Stimulated activated naive CD4-positive, alpha-beta T cell treated with Interleukin-2 at 50 U/mL for 16 hours (primary cell): ENCODE measurements around the gene ZFYVE28.

Experiments
- DNase-seq: peaks from one replicate; lab custom pipeline; 2025; lab: John Stamatoyannopoulos, UW

The ZFYVE28 gene

DNA sequence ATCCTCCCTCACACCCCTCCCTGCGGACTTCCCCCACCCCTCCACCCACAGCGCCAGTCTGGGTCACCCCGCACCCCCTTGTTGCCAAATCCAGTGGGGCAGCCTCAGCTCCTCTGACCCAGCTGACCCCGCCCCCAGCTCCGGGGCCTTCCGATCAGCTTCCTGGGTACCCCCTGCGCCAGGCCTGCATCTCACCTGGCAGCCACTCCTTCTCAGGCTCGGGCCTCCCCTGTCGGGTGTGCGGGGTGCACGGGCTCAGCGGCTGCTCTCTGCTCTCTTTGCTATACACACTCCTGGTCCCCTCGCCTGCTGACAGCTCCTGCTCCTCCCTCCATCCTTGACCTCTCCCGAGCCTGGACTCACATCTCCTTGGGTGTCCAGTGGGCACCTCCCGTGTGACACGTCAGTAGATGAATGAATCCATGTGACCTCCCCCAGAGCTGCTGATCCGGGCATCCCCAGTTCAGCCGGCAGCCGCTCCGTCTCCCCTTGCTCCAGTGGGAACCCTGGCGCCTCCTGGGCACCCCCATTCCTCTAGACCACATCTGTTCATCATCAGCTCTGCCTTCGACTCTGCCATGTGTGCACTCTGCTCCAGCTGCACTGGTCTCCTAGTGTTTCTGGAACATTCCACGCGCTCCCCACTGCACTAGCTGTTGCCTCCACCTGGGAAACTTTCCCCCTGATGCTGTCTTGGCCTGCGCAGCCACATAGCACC, 10.2 kb upstream of the ZFYVE28 start:
- no peak for DNase-seq

DNA sequence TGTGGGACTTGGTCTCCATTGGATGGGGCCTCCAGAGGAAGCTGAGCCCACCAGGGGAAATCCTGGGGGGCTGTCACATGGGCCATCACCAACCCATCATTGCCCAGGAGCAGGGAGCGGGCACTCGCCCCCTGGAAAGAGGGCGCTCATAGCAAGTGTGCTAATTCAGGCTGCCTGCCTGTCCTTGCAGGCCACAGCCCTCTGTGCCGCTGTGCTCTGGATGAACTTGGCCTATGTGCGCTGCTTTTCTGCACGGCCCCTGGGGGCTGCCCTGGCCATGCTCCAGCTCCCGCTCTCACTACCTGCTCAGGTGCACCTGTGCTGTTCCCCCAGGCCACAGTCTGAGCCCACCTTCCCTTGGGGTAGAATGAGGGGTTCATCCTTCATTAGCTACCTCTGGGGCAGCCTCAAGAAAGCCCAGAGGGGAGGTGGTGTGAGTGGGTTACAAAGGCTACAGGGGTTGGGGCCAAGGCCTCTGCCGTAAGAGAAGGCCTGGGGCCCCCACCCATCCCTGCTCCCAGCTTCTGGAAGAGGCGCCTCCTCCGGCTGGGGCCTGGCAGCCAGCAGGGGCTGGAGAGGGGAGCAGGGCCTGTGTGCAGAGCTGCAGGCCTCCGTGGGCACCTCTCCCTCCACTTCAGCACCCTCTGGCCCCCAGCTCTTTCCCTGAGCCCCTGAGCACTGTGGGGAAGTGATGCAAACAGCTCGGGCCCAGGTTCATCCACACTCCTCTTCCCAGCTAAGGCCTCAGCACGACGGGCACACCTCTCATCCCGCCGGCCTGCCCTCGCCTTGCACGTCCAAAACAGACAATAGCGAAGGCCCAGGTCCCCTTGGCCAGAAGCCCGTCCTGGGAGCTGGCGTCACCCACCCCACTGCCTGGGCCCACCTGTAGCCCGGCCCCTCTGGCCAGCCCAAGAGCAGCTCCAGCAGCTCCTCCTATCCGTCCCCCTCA, 9.2 kb upstream of the ZFYVE28 start:
- DNase-seq = no peak

DNA sequence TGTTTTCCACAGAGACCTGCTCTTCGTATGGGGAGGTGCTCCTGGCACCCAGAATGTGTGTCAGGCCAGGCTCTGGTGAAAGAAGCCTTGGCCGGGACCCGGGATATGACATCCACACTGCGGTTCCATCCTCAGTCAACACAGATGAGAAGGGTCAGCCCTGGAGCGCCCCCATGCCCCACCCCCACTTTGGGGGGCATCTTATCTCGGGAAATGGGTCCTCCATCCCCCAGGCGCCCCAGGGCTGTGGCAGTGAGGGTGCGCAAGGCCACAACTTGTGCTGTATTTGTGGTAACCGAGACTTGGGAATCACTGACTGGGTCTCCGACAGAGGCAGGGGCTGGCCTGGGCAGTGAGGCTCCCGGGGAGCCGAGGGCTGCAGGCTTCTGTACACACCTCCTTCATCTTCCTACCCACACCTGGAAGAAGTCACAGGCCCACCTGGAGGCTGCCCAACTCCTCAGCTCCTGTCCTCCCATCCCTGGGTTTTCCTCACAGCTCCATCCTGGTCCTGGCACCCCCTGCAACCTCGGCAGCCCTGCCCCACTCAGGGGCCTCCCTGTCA, 8.3 kb upstream of the ZFYVE28 start:
- no peak for DNase-seq

DNA sequence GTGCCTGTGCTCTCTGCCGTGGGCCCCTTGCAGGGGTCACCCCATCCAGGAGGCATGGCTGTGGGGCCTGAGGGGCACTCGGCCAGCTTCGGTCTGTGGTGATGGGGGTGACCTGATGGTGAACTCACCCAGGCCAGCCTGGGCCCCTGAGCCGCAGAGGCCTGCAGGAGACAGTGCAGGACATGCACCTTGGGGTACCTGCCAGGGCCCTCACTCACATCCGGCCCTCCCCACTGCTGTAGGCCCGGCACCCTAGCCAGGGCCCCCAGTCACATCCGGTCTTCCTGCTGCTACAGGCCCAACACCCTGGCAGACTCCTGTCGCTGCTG, 7.6 kb upstream of the ZFYVE28 start:
- DNase-seq = no peak

DNA sequence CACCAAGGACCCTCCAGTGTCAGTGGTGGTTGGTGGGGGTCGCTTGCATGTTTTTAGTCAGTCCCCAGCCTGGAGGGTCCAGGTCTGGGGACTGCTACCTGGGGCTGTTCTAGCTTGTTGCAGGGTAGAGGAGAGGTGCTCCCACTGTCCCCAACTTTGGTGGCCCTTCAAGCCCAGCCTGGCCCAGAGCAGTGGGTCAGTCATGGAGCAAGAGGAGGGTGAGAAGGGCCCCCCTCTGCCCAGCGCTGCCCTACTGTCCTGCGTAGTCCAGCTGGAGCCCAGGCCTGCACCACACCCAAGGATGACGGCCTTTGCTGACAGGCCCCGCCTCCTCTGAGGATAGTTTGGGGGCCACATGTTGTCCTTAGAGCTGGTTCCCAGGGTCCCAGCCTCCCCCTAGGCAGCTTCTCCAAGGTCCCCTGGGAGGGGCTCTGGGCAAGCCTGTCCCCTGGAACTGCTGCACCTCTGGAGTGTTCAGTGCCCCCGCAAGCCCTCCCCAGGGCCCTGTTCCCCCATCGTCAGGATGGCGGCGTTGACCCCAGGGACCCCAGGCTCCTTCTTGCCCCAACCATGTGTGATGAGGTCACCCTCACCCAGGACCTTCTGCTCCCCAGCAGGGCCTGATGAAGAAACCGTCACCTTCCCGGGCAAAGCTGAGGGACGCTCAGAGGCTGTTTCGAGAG, 7.1 kb upstream of the ZFYVE28 start:
- no peak for DNase-seq

DNA sequence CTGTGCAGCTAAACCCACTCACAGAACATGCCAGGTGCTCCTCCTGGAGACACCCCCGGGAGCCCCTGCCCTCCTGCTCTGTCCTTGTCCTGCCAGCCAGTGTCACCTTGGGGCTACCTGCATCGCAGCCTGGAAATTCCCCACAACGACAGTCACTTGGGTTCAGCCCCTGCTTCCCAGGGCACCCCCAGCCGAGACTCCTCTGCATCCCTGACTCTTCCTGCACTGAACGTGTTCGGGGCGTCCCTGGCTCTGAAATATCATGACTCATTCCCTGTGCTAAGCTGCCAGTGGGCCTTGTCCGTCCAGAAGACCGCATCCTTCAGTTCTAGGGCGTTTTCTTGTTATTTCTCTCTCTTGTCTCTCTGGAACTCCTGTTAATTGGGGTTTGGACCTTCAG, 6.1 kb upstream of the ZFYVE28 start:
- no peak for DNase-seq

DNA sequence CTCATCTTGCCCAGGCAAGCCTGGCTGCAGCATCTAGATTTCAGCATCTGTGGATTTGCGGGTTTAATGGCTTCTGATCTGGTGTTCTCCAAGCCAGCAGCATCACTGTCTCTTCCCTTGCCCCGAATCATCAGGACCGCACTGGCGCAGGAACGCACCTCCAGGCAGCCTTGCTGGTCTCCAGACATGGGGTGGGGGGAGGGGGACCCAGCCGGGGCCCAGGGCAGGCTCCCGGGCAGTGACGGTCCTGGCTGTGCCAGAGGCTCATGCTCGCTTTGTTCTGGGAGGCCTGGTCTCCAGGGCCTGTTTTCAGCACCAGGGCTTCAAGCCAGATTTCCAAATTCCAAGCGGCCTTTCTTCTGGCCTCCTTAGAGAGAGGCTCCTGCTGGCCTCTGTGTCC, 5.2 kb upstream of the ZFYVE28 start:
- DNase-seq = no peak

DNA sequence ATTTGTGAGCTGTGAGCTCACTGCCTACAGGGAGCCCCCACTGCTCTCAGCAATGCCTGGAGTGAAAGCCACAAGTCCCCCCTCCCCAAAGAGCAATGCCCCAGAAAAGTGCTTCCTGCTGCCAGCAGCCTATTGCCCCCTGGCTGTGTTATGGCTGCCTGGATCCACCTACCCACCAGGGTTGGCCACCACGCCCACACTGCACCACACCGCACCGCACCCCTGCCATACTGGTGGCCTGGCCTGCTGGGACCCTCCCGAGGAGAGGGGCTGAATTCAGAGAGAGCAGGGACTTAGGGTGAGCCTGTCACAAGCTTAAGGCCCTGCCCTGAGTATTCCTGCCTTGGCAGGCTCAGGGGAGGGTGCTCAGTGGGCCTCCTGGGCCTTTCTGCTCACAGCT, 4.6 kb upstream of the ZFYVE28 start:
- no peak for DNase-seq

DNA sequence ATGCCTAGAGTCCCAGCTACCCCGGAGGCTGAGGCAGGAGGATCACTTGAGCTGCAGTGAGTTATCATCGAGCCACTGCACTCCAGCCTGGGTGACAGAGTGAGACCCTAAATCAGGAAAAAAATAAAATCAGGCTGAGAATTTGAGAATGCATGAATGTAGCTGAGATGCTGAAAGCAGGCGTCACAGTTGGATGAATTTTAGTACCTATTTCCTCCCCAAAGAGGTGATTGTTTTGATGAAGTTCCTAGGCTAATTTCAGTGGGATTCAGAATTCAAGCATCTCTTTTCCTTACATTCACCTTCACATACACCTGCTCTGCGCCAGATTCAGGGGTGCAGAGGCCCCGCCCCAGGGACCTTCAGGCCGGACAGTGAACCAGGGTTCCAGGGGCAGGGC, 3.5 kb upstream of the ZFYVE28 start:
- DNase-seq = no peak

DNA sequence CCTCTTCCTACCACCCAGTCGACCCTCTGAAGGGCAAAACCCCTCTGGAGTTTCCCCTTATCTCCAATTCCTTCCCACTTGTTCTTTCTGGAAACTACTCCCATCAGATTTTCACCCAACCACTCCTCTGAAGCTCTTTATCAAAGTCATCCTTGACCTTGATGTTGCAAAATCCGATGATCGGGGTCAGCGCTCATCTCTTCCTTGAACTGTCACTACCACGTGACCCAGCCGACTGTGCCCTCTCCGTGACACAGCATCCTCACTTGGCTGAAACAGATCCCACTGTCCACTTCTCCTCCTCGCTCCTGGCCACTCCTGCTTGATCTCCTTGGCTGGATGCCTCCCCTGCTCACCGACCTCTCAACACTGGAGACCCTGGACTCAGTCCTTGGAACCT, 1.4 kb upstream of the ZFYVE28 start:
- DNase-seq = no peak

DNA sequence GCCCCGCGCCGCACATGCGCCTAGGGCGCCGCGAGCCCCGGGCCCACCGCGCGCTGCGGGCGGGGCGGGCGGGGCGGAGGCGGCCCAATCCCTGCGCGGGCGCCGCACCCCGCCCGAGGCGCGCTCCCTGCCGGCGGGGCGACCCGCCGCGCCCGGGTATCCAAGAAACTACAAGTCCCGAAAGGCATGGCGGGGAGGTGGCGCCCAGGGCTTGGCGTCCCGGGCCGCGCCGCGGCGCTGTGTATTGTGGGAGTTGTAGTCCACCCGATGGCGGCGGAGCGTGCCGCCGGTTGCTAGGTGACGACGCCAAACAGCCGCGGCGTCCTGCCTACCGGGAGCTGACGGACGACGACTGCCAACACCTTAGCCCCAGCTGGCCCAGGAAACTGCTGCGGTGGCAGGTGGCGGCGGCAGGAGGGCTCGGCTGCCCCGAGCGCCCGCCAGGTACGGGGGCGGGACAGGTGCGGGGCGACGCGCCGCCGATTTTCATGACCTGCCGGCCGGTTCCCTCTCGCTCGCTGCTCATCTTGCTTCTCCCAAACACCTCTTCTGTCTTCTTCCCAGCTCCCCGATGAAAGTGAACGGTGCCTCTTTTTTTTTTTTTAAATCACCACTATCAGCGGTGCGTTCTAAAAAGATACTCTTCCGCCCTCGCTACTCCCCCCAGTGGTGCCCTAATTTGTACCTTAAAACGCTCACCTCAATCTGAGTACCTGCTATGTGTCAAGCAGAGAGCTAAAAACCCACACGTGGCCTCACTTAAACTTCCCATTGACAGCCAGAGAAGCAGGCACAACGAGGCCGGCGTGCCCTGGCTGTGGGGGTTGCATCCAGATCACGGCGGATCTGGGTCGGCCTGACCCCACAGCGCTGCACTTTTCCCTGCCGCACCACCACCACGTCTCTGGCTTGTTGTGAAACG, 466 bp upstream of the ZFYVE28 start, which contains the start of gene CFAP99:
Gene CFAP99 (plus strand): TSS at position 306 of the 922 bp plus-strand sequence.
- DNase-seq = peak; percentile 96

DNA sequence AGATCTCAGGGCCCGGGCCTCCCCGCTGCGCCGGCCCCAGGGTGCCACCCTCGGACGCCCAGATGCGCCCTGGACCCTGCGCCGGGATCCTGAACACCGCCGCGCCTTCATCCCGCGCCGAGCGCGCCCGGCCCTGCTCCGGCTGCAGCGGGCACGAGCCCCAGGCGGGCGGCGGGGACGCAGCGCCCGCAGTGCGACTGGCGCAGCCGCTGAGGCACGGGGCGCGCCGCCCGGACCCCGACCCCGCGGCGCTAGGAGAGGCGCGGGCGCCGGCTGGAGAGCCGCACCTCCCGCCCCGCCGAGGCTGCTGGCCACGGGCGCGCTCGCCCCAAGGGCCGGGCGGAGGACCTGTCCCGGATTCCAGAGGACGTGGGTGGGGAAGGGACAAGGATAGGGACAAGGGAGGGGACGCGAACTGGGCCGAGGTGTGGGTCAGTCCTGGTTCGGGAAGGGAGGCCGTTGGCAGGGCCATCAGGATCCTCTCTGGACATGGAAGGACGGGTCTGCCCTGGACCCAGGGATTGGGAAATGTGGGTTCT, 1.1 kb downstream of the ZFYVE28 start:
- no peak for DNase-seq

DNA sequence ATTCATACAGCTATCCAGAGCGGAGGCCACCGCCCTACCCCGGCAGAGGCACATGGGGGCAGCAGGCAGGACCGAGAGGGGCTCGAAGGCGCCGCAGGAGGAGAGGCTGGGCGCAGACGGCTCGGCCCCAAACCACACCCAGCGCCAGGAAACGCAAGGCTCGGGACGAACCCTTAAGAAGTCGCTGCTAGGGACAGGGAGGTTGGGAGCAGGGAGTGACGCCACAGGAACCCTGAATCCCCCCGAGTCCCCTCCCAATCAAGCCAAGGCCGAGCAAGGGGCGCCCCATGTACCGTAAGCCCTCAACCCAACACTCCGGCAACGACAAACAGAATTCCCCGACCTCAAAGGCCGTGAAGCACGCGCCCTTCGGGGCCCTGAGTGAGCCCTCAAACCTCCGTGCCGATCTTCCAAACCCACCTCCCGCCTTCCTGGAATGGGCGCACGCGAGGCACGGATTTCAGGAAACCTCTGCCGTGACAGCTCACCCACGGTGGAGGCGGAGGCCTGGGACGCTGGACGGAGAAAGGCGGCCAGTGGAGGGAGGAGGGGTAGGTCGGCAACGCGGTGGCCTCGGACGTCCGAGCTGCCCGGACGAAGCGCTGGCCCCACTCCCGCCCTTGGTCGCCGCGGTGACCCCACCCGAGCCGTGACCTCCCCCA, 1.8 kb downstream of the ZFYVE28 start:
- peak; percentile 34 for DNase-seq

DNA sequence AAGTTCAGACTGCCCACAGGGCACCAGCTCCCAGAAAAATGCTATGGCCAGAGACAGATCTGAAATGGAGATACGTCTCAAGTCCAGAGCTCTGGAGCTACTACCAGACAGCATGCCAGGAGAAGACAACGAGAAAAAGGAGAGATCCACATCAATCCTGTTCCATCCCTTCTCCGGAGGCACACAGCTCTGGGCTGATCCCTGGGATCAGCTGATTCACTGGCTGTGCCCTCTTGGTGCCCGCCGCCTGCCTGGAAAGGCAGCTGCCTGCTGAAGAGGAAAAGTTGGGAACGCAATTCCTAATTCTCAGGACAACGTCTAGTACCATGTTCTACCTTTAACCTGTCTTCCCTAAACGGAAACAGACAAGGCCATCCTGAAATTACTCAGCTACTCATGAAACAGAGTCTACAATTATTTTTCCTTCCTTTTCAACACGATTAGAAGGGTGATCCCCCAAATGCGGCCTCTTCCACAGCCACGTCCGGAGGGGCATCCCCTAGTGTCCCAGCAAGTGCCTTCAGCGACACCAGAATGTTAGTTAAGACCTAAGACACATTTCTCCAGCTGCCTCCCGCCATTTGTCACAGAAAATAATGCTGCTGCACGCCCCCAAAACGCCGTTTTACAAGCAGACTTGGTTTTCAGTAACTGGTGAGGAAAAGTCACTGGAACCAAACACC, 2.4 kb downstream of the ZFYVE28 start:
- DNase-seq = no peak

DNA sequence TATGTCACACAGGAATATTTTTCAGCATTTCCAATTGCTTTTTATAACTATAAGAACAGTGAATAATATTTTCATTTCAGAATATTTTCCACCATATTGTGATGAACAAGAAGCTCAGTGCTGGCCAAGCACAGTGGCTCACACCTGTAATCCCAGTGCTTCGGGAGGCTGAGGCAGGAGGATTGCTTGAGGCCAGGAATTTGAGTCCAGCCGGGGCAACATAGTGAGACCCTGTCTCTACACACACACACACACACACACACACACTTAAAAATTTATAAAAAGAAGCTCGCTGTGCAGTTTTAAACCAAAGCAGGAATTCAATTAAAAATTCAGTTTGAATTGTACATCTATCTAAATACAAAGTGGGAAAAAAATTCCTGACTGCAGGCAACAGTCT, 3.2 kb downstream of the ZFYVE28 start:
- DNase-seq = no peak

DNA sequence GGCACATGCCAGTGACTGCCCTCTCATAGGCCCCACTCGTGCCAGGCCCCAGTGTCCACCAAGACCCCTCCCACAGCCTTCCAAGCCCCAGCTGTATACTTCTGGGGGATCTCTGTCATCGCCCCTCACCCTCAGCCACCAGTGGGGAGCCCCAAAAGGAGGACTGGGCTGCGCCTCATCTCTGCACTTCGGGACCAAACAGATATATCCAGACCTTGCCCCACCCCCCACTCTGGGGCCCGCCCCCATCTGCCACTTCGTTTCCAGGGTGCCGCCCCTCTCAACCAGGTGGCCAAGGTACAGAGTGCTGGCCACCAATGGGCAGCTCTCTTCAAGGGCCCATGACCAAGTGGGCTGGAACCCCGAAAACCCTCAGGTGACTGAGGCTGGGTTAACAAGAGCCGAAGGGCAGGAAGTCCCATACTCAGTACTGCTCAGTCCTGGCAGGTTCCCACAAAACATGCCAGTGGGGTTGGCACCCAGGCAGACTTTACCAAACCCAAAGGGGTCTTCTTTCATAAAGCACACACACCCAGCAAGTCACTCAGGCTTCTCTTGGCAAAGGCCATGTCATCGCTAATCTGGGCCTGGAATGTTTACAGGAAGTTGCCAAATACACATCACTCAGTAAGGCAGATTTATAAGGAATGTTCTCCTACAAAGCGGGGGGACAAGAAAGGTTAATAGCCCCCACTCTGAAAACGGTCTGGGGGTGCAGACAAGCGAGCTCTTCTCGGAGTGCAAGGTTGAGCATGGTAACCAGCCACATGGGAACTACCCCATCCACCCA, 4.4 kb downstream of the ZFYVE28 start:
- no peak for DNase-seq

DNA sequence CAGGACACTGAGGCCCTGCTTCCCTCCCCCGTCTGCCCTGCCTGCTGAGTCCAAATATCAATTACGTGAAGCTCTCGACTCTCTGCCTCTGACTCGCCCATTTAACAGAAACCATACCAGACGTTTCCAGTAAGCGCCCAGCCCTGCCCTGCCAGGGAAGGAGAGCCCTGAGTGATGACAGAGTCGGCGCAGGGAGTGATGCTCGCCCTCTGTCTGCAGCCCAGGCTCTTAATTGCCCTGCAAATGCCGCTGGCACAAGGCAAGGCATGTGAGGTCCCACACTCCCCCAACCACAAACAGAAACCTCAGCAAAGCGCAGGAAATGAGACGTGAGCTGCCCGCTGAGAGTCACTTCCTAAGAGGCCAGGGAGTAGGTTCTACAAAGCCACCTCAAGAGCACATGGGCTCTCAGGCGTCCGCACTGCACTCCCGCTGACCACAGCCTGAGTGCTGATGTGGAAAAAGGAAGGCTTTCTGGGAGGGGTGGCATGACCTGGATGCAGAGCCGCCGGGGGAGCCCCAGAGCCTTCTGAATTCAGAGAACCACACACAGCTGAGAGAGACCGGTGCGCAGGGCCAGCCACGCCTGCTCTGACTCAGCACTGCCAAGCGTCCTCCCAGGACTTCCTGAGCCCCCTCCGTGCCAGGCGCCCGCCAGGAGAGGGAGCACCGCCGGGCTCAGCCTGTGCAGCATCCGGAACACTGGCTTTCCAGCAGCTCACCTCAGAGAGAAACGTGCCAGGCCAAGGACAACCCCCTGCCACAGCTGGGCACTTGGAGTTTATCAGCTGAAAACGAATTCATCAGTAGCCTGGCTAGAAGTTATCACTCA, 5.3 kb downstream of the ZFYVE28 start:
- peak; percentile 90 for DNase-seq

DNA sequence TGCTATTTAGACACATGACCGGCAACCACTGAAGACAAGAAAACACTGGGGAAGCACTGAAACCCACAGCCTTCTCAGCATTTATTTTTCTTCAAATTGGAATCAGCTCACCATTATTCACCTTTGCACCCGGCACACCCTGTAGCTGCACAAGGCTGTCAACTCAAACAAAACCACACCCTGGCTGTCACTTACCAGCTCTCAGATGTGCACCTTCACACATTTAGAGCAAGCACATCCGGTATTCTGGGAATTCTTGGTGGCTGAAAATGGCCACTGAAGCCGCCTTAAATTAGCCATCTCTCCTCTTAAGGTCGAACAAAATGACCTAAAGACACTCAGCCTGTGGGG, 5.9 kb downstream of the ZFYVE28 start:
- DNase-seq = peak; percentile 60
